Activated CD8-positive, alpha-beta memory T cell treated with anti-CD3 and anti-CD28 coated beads, Interleukin-2, amount 50 U/mL, for 24 hours (primary cell): Measurements from ENCODE around the gene DOCK4.

ENCODE experiments used
- DNase-seq: peaks from one replicate; pipeline ENCODE4 v3.0.0-alpha.2; 2020; ENCODE audit errors: extremely low read depth

DOCK4 gene

GRCh38 chr7:112220877-112221434 lies 14.8 kb upstream of the DOCK4 start:
- no peak for DNase-seq

- DNase-seq: no peak
Observed at GRCh38 chr7:112215787-112216186, 9.6 kb upstream of the DOCK4 start.

- no peak for DNase-seq
Observed at GRCh38 chr7:112214883-112215282, 8.7 kb upstream of the DOCK4 start.

GRCh38 chr7:112214268-112214667 lies 8.1 kb upstream of the DOCK4 start:
- DNase-seq: no peak

GRCh38 chr7:112213735-112214134 lies 7.5 kb upstream of the DOCK4 start:
- no peak for DNase-seq

- DNase-seq: no peak
Observed at GRCh38 chr7:112212571-112212970, 6.4 kb upstream of the DOCK4 start.

- no peak for DNase-seq
Observed at GRCh38 chr7:112211348-112211907, 5.2 kb upstream of the DOCK4 start.

GRCh38 chr7:112207765-112208164 lies 1.6 kb upstream of the DOCK4 start:
- DNase-seq: no peak

GRCh38 chr7:112206991-112207592 lies 893 bp upstream of the DOCK4 start:
- no peak for DNase-seq

- no peak for DNase-seq
Observed at GRCh38 chr7:112205343-112206237, 609 bp downstream of the DOCK4 start.

GRCh38 chr7:112204499-112205342 lies 1.5 kb downstream of the DOCK4 start:
- DNase-seq: no peak

- no peak for DNase-seq
Observed at GRCh38 chr7:112203365-112203739, 2.8 kb downstream of the DOCK4 start.

GRCh38 chr7:112202816-112203215 lies 3.4 kb downstream of the DOCK4 start:
- no peak for DNase-seq

GRCh38 chr7:112201839-112202238 lies 4.4 kb downstream of the DOCK4 start:
- DNase-seq: no peak

- DNase-seq: no peak
Observed at GRCh38 chr7:112201411-112201810, 4.8 kb downstream of the DOCK4 start.

- no peak for DNase-seq
Observed at GRCh38 chr7:112199672-112200071, 6.5 kb downstream of the DOCK4 start.

GRCh38 chr7:112199035-112199655 lies 7.1 kb downstream of the DOCK4 start:
- DNase-seq: no peak

GRCh38 chr7:112197322-112197721 lies 8.9 kb downstream of the DOCK4 start:
- no peak for DNase-seq

- no peak for DNase-seq
Observed at GRCh38 chr7:112195717-112196116, 10.5 kb downstream of the DOCK4 start.

- no peak for DNase-seq
Observed at GRCh38 chr7:112193915-112194502, 12.2 kb downstream of the DOCK4 start.
